GM21381 (cell line): ENCODE results near the gene CDK9.
"Not testable (repeated sequence)": the region's sequence is repeated elsewhere in the genome, so short reads cannot be mapped to it uniquely, and the experiment has no call there.

Experiments
- ATAC-seq: cut with Tn5 transposase; IDR thresholded peaks from one replicate; pipeline ENCODE4 v1.9.1; 2021; ENCODE audit warnings: mild to moderate bottlenecking, moderate library complexity; ENCODE audit not compliant: unreplicated experiment

The CDK9 gene

DNA sequence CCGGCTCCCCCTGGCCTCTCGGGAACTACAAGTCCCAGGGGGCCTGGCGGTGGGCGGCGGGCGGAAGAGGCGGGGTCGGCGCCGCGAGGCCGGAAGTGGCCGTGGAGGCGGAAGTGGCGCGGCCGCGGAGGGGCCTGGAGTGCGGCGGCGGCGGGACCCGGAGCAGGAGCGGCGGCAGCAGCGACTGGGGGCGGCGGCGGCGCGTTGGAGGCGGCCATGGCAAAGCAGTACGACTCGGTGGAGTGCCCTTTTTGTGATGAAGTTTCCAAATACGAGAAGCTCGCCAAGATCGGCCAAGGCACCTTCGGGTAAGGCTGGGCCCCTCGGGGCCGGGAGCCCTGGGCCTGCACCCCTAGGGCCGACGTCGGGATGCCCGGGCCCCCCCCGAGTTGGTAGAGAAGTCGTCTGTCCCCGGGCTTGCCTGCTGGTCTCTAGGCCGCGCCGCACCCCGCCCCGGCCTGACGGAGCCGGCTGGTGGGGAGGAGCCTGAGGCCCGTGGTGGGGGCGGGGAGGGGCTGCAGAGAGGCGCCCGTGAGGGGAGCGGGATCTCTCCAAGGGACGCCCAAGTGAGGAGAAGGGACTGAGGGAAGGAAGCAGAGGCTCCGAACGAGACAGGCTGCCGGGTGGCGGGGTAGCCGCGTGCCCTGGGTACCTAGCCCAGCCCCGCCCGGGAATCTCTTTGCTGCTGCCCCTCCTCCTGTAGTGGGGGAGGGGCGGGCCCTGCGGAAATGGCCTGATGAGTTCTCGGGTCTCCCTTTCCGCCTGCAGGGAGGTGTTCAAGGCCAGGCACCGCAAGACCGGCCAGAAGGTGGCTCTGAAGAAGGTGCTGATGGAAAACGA lies at the start of gene CDK9:
Gene CDK9, plus strand, starts transcription at position 102 of the 840 bp plus-strand sequence. Its CDS starts 115 bp downstream, at position 217.
- peak; percentile 49 for ATAC-seq

DNA sequence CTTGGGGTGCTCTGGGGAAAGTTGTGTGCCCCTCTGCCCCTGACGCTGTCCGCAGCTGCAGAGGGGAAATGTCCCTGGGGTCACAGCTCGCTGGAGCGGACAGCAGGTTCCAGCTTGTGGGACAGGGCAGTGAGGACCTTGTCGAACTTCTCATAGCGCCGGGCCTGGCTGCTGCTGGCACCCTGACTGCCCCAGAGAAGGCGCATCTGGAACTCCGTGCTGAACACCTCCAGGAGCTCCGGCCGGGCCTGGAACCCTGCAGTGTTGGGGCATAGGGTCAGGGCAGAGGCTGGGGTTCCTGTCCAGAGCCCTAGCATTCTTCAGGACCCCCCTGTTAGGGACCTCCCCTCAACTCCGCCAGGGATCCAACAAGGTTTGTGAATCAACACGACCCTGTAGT lies 47.2 kb upstream of the CDK9 start:
- no peak for ATAC-seq

DNA sequence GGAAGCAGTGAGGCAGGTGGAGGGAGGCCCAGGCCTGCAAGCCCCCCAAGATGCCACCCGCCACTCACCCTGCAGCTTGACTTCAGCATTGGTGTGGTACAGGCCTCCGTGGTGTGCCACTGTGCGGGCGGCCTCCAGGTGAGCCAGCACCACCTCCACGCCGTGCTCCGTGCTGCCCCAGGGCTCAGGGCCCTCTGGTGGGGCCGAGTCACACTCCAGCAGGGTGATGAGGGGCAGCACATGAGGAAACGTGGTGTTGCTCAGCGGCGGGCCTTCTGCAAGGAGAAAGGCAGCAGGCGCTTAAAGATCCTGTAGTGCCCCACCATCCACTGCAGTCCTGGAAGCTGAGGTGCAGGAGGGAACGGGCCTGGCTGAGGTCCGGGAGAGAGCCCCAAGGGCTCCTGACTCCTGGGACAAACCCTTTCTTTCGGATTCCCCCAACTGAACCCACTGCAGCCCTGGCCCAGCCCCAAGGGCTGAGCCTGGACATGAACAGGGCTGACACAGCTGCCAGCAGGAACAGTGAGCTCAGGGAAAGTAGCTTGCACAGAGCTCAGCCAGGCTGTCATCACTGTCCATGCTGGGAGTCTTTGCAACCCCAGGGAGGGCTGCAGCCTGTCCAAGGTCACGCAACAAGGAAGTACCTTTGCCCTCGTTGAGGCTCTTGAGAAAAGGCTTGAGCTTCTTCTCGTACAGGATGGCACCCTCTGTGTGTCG lies 46.1 kb upstream of the CDK9 start:
- ATAC-seq = no peak

DNA sequence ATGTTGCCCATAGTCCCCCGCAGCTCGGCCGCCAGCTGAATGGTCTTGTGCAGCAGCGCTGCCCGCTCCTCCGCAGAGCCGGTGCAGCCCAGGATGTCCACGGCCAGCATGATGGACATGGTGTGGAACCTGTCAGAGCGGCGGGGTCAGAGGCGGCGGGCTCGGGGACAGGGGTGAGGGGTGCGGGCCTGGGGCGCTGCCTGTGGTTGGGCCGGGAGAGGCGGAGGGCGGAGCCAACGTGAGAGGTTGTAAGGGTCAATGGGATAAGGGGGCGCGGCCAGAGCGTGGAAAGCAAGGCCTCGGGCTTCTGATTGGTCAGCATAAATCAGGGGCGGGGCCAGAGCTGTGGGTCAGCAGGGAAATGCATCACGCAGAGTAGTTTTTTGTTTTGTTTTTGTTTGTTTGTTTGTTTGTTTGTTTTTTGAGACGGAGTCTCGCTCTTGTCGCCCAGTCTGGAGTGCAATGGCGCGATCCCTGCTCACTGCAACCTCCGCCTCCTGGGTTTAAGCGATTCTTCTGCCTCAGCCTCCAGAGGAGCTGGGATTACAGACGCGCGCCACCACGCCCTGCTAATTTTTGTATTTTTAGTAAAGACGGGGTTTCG lies 43.9 kb upstream of the CDK9 start:
- no peak for ATAC-seq

DNA sequence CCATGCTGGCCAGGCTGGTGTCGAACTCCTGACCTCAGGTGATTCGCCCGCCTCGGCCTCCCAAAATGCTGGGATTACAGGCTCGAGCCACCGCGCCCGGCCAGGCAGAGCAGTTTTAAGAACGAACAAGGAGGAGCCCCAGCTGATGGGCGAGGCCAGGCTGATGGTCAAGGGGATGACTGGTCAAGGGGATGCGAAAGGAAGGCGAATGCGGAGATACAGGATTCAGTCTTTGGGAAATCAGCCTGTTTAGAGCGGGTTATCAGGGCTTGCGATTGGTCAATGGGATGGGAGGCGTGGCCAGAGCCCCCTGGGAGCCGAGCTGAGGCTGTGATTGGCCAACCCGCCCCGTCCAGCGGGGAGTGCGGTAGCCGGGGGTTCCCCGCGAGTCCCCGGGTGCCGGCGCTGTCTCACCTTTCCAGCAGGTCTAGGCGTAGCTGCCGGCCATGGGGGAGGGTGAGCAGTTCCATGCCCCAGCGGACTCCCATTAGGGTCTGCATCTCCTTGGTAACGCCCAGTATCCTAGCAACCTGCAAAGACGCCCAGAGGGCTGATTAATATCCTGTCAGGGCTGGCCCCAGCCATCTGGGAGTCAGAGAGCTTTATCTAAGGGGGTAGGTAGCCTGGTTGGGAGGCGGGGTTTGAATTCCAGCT lies 43.3 kb upstream of the CDK9 start:
- no peak for ATAC-seq

DNA sequence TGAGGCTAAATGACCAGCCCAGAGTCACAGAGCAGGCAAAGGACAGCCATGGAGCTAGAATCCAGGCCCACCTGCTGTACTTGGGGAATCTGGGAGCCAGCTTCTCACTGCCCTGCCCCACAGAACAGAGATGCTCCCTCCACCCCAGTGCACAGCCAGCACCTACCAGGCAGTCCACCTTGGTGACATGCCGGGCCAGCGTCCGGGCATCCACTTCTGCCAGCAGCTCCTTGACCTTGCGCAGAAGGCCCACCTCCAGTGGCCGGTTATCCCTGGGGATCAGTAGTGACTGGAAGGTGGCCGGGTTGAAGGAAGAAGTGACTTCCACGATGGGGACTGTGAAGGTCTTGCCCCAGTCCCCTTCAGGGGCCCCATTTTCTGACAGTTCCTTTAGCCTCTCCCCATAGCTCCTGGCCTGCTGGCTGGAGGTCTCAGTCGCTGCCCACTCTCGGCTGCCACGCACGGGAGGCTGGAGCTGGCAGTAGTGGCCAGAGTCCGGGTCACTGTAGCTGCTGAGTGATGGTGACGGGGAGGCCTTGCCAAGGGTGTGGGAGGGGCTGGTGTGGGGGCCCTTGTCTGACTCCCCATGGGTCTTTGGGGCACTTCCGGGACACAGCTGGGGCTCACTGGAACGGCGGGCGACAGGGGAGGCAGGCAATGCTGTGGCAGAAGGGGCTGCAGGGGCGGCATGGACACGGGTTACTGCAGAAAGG lies 41.3 kb upstream of the CDK9 start:
- no peak for ATAC-seq

DNA sequence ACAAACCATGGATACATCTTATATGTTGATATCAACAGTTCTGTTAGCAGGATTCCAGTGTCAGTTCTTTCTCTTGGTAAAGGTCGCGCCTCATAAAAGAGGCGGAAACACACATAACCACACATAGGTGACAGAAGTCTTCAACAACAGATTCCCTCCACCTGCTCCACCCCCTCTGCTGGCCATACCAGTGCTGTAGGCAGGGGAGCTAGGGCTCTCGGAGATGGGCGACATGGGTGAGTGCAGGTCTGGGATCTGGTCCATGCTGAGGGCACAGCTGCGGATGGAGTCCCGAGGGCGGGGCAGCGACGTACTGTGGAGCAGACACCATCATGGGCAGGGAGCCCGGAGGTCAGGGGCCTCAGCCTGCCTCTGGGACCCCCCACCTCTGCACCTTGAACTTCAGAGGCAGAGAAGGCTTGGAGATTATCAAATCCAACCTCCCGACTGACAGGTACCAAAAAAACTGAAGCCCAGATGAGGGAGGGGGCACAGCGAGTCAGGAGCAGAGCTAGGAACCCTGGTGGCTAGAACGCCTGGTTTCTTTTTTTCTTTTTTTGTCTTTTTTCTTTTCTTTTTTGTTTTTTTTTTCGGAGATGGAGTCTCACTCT lies 38.8 kb upstream of the CDK9 start:
- ATAC-seq = no peak

DNA sequence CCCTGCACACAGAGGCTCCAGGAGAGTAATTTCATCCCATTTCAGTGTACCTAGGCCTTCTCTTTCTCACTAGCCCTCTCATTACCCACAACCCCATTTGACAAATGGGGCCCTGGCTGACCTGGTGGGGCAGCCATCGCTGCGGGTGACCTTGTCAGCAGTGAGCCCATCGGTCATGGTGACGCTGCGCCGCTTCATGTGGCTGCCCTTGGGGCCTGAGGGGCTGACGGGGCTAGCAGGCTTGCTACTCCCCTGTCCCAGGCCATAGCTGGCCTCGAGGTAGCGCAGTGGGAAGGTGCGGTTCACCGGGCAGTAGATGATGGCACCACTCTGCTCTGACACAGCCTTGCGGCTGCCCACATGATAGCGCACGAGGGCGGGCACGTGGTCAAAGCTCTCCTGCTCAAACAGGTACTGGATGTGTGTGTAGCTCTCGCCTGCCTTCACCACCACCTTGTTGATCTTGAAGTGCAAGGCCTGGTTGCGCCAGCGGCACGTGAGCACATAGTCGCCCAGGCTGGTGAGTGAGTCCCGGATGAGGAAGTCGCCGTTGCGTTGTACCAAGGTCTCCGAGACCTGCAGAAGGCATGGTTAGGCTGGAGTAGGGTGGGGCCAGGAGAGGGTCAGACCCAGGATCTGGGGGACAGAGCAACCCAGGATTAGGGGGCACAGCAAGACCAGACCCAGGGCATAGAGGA lies 36.6 kb upstream of the CDK9 start:
- no peak for ATAC-seq

DNA sequence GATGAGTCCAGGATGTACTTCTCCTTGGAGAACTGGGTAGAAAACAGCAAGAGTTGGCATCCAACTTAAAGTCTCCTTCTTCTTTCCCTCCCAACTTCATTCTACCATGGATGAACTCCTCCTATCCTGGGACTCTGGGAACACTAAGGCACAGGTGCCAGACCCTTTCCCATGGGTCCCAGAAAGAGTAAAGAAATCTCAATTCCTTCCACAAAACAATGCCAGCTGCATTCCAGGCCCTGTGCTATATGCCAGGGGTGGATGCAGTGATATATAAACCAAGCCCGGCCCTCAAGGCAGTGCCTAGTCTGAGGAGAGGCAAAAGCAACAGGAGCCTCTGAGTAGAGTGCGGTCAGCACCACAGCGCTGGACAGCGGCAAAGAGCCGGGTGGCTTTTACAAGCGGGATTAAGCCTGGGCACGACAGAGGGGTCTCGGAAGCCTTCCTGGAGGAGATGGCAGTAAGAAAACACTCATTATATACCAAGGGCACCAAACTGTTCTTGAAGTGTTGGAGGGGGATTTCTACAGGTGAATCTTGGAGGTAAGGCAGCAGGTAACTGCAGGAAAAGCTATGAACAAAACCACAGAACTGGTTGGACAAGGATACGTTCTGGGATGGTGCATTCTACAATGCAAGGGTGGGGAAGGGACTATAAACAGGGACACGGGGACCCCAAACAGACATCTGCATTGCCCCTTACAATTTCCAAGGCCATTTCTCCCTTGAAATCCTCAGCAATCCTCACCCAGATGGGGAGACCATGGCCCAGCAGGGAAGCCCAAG lies 34.4 kb upstream of the CDK9 start:
- no peak for ATAC-seq

DNA sequence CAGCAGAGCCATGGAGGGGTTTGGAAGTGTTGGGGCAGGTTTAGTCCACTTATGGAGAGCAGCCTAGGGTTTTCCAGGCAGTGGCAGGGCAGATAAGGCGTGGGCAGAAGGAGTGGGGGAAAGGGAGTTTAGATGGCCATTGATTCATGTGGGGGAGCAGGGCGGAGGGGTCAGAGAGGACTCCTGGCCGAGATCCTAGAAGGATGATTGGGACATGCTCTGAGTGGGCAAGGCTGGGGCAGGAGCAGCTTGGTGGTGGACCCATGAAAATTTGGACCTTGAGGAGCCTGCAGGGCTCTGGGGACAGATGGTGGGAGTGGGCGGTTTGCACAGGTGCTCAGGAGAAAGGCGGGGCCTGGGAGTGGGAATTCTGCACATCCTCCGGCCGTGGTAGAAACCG lies 32.7 kb upstream of the CDK9 start:
- ATAC-seq = no peak

DNA sequence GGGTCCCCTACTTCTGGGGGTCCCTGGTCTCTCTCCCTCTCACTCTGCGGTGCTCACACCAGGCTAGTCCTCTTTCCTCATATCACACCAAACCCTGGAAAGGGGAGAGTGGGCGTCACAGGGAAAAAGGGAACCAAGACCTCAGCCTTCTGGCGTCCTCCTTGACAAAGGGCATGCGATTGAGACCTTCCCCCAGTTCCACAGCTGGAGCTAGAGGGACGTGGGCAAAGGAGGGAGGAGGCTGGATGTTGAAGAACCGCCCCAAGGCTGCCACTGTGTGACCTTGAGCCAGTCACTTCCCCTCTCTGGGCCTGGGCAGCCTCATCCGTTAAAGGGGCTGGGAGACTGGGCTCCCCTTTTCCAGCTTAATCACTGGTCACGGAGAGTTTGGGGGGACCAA lies 32.2 kb upstream of the CDK9 start:
- no peak for ATAC-seq

DNA sequence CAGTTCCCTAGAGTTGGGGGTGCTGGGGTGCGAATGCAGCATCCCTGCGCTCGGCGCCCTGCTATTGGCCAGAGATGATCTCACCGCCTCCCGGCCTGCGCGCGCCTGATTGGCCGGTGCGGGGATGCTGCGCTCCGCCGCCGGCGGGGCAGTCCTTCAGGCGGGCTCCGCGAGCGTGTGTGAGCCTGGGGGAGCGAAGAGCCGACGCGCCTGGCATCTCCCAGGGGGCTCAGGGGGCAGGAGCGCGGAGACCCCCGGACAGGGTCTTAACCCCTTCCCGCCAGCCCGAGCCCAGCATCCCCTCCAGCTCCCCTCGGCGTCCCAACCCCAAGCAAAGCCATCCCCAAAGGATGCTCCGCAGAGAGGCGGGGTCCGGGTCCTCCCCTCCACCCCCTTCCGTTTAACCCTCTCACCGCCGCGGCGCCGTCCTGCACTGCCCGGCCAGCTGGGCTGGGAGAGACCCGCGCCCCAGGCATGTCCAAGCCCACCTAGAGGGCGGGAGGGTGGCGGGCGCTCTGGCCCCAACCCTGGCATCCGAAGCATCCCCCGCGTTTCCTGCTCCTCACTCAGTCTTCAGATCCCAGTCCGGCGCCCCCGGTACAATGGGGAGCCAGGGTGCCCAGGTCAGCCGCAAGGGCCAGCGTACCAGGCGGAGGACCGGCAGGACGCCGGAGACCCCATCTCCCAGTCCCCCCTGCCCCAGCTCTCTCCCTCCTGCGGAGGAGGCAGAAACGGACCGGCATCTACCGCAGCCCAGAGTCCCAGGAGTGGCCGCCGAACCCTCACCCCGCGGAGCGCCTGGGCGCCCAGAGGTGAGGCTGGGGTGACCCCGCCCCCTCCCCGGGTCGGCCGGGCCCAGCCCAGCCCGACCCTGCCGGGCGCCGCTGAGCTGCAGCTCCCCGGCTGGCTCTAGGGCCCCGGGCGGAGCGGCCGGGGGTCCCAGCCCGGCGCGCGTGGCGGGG lies 31.5 kb upstream of the CDK9 start:
- no peak for ATAC-seq

DNA sequence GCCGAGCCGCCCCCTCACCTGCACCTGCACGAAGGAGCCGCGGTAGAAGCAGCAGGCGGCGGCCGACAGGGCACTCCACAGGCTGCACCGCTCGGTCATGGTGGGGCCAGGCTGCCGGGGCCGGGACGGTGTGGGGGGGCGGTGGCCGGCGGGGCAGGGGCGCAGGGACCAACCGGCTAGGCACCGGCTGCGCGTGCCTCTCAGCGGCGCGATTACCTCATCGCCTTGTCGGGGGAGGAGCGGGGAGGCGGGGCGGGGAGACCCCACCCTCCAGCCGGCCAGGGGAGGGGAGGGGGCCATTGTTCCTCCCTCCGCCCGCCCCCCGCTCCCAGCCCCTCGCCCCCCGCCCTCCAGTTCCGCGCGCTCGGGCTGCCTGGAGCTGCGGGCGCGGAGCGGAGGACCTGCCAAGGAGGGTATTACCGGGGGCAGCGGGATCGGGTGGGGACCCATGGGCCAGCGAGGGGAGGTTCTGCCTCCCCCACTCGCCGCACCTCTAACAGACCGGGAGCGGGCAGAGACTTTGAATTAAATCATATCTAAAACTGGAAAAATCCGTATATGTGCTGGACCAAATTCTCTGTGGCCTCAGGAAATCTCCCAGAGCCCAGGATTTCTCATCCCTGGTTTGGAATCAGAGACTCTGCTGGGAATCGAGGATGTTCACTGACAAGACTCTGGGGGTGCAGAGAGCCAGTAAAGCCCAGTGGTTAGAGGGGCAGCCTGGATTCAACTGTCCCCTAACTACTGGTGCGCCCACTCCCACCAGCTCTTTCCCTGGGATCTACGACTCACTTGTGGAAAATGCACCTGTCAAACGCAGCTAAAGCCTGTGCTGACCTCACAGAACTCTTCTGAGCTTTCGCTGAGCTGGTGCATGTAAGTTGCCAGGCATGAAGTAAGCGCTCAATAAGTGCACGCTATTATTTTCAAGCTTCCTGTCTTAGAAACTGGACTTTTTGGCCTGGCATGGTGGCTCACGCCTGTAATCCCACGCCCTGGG lies 30.5 kb upstream of the CDK9 start:
- no peak for ATAC-seq

DNA sequence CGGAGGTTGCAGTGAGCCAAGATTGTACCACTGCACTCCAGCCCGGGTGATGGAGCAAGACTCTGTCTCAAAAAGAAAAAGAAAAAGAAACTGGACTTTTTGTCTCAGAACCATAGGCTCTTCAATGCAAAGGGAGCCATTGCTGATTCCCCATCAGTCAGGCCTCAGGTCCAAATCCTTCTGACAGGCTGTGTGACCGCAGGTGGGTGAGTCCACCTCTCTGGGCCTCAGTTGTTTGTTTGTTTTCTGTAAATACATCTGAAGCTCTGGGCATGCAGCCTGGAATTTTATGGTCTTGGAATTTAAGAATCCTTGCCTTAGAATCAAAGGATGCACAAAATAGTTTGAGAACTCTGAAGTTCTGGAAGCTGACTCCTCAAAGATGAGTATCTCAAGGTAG lies 29.6 kb upstream of the CDK9 start:
- no peak for ATAC-seq

DNA sequence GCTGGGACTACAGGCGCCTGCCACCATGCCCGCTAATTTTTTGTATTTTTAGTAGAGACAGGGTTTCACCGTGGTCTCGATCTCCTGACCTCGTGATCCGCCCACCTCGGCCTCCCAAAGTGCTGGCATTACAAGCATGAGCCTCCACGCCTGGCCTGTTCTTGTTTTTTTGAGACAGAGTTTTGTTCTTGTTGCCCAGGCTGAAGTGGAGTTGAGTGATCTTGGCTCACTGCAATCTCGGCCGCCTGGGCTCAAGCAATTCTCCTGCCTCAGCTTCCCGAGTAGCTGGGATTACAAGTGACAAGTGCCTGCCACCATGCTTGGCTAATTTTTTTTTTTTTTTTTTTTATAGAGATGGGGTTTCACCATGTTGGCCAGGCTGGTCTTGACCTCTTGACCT lies 29.1 kb upstream of the CDK9 start:
- not testable (repeated sequence) for ATAC-seq

DNA sequence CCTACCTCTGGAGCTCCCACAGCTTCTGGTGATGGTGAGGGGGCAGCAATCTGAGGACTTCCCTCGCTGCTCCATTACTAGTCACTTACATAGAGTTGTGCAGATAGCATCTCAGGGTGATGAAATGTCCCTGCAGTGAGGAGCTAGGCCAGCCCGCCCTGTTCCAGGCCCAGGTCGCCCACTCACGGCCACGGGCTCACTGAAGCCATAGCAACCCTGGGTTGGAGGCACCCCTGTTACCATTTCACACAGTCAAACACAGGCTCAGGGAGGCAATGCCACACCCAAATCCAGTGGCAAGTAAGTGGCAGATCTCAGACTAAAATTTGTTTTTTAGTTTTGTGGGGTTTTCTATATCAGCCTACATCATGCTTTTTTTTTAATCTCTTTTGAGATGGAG lies 27.0 kb upstream of the CDK9 start:
- ATAC-seq = no peak

DNA sequence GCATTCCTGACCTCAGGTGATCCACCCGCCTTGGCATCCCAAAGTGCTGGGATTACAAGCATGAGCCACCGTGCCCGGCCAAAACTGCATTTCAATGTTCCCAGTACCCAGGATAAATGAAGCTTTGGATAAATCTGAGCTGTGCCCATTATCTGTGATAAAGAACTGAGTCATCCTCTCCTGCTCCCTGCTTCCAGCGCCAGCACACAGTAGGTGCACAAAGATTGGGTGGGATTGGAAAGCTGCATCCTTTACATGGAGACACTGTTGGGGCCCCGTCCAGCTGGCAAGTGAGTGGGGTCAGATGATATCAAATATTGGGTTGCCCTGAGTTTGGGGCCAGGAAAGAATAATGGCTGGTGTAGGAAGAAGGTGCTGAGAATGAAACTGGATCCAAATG lies 24.8 kb upstream of the CDK9 start:
- ATAC-seq = no peak
